GM12873 (cell line): Measurements from ENCODE around the gene NBEA.

Experiments used
- CTCF ChIP-seq: IDR thresholded peaks from 2 replicates; pipeline ENCODE4 v1.5.1; 2012; ENCODE audit warnings: low read depth, mild to moderate bottlenecking, moderate library complexity, low read length, control low read depth; ENCODE audit not compliant: insufficient read depth; ENCODE audit errors: missing control alignments

The NBEA gene

GRCh38 chr13:35345992-35346391 lies 403.9 kb downstream of the NBEA start:
- TF ChIP-seq CTCF = no peak

GRCh38 chr13:35346494-35346893 lies 404.4 kb downstream of the NBEA start:
- no peak for TF ChIP-seq CTCF

GRCh38 chr13:35347679-35348205 lies 405.7 kb downstream of the NBEA start:
- TF ChIP-seq CTCF = no peak

GRCh38 chr13:35349052-35349451 lies 407.0 kb downstream of the NBEA start:
- TF ChIP-seq CTCF = no peak

- no peak for TF ChIP-seq CTCF
These were observed 407.7 kb downstream of the NBEA start for GRCh38 chr13:35349673-35350278.

GRCh38 chr13:35354285-35354684 lies 412.2 kb downstream of the NBEA start:
- no peak for TF ChIP-seq CTCF

GRCh38 chr13:35354882-35355281 lies 412.8 kb downstream of the NBEA start:
- TF ChIP-seq CTCF = no peak
